ENCODE measurements around the gene CEP162.

The CEP162 gene

DNA sequence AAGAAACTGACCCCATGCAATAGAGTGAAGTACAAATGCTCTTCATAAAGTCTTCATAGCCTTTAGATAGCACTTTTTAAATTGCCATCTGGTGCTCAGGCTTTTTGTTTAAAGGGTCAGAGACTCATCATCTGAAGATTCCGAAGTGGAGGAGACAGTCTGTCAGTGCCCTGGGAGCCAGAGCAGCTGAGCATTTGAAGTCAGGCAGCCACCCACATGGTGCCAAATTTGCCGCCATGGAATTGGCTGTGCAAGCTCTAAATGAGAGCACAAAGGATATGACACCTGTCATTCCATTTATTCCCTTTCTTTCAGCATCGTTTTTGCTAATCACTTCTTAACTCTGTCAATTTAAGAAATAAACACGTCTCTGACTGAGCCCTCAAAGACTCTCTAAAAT is 32.8 kb upstream of the CEP162 start:
- H3K4me3 ChIP-seq (ENCODE audit: severe bottlenecking): no peak overlapping the region

DNA sequence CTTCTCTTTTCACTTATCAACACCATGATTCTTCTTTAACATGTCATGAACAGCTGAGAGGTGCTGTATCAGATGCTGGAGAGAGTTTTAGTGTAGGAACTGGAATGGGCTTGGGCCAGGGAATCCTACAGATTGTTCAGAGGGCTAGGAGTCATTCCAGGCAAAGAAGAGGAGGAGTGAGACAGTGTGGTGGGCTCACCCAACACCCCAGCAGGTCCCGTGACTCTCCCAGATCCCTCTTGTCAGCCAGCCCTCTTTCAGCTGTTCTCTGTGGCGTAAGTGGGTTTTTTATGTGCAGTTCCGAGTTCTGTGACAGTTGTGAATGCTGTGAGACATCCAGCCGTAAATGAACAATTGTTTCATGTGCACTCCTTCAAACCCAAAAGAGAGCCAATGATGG is 31.4 kb upstream of the CEP162 start:
- DNase-seq (ENCODE audit: low spot score): no peak
- Histone ChIP-seq H3K4me3 (ENCODE audit: severe bottlenecking) (no peak overlapping the region), H3K4me1 (ENCODE audit: insufficient read depth, poor library complexity, severe bottlenecking) (no peaks in the 10 kb centered on the region), H3K27ac (ENCODE audit: poor library complexity, severe bottlenecking) (no peak overlapping the region), H3K9me3 (ENCODE audit: severe bottlenecking) (no peaks in the 10 kb centered on the region), H3K27me3 (ENCODE audit: insufficient read depth, poor library complexity, severe bottlenecking) (peaks cover 9% of the 10 kb centered on the region), H3K36me3 (ENCODE audit: low read depth) (no peaks in the 10 kb centered on the region)
- TF ChIP-seq, protein P1, sequence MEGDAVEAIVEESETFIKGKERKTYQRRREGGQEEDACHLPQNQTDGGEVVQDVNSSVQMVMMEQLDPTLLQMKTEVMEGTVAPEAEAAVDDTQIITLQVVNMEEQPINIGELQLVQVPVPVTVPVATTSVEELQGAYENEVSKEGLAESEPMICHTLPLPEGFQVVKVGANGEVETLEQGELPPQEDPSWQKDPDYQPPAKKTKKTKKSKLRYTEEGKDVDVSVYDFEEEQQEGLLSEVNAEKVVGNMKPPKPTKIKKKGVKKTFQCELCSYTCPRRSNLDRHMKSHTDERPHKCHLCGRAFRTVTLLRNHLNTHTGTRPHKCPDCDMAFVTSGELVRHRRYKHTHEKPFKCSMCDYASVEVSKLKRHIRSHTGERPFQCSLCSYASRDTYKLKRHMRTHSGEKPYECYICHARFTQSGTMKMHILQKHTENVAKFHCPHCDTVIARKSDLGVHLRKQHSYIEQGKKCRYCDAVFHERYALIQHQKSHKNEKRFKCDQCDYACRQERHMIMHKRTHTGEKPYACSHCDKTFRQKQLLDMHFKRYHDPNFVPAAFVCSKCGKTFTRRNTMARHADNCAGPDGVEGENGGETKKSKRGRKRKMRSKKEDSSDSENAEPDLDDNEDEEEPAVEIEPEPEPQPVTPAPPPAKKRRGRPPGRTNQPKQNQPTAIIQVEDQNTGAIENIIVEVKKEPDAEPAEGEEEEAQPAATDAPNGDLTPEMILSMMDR (IDR thresholded peaks at IDR 0.05; ENCODE audit: poor library complexity, severe bottlenecking): no peak
- no peak for ATAC-seq (ENCODE audit: low read depth)

More for the DNA sequence above, 32.8 kb upstream of the CEP162 start:
- TF ChIP-seq, protein P1 (IDR thresholded peaks at IDR 0.05; ENCODE audit: poor library complexity, severe bottlenecking): no peak
- Histone ChIP-seq H3K27ac (ENCODE audit: poor library complexity, severe bottlenecking) (no peak overlapping the region), H3K9me3 (ENCODE audit: severe bottlenecking) (no peaks in the 10 kb centered on the region), H3K36me3 (ENCODE audit: low read depth) (no peaks in the 10 kb centered on the region), H3K27me3 (ENCODE audit: insufficient read depth, poor library complexity, severe bottlenecking) (peaks cover 9% of the 10 kb centered on the region), H3K4me1 (ENCODE audit: insufficient read depth, poor library complexity, severe bottlenecking) (no peaks in the 10 kb centered on the region)
- DNase-seq (ENCODE audit: low spot score): no peak
- ATAC-seq (ENCODE audit: low read depth): no peak

DNA sequence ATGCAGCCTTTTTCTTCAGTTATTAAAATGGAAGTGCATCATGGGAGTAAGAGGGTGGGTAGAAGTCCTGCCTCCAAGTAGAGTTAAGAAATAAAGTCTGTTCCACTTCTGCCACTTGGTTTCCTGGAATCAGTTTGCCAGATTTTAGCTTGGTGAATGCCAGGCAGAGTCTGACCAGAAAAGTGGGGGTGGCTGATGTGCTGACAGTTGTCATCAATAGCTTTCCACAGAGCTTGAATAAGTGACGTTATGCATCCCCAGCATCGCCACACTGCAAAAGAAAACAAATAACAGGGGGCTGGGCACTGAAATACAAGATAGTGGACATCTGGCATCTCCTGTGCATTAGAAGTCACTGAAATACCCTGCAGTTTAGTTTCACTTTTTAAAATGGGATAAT is 30.8 kb upstream of the CEP162 start:
- ATAC-seq (ENCODE audit: low read depth) (no peak), DNase-seq (ENCODE audit: low spot score) (no peak)
- TF ChIP-seq, protein P1 (IDR thresholded peaks at IDR 0.05; ENCODE audit: poor library complexity, severe bottlenecking): no peak
- Histone ChIP-seq H3K27me3 (ENCODE audit: insufficient read depth, poor library complexity, severe bottlenecking) (peaks cover 9% of the 10 kb centered on the region), H3K36me3 (ENCODE audit: low read depth) (no peaks in the 10 kb centered on the region), H3K4me1 (ENCODE audit: insufficient read depth, poor library complexity, severe bottlenecking) (no peaks in the 10 kb centered on the region), H3K27ac (ENCODE audit: poor library complexity, severe bottlenecking) (no peak overlapping the region), H3K4me3 (ENCODE audit: severe bottlenecking) (no peak overlapping the region), H3K9me3 (ENCODE audit: severe bottlenecking) (no peaks in the 10 kb centered on the region)

DNA sequence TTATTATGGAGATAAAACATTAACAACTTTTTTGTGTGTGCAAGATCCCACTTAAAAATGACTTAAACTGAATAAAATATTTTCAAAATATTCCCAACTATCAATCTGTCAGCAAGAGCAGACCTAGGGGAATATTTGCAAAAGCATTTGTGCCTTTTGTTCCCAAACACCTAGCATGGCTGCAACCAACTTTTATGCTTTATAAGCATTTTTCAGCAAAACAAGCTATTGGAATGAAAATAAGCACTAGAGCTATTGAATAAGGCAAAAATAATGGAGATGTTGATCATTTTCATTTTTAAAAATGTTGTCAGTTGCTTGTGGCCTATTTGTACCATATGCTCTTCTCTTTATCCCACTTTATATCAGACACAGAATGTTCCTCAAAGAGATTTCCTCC is 28.2 kb upstream of the CEP162 start:
- Histone ChIP-seq H3K4me1 (ENCODE audit: insufficient read depth, poor library complexity, severe bottlenecking) (no peaks in the 10 kb centered on the region), H3K27ac (ENCODE audit: poor library complexity, severe bottlenecking) (no peak overlapping the region), H3K27me3 (ENCODE audit: insufficient read depth, poor library complexity, severe bottlenecking) (peaks cover 12% of the 10 kb centered on the region), H3K4me3 (ENCODE audit: severe bottlenecking) (no peak overlapping the region), H3K36me3 (ENCODE audit: low read depth) (no peaks in the 10 kb centered on the region), H3K9me3 (ENCODE audit: severe bottlenecking) (peaks cover under 1% of the 10 kb centered on the region)
- TF ChIP-seq, protein P1 (IDR thresholded peaks at IDR 0.05; ENCODE audit: poor library complexity, severe bottlenecking): no peak
- ATAC-seq (ENCODE audit: low read depth): no peak
- no peak for DNase-seq (ENCODE audit: low spot score)

DNA sequence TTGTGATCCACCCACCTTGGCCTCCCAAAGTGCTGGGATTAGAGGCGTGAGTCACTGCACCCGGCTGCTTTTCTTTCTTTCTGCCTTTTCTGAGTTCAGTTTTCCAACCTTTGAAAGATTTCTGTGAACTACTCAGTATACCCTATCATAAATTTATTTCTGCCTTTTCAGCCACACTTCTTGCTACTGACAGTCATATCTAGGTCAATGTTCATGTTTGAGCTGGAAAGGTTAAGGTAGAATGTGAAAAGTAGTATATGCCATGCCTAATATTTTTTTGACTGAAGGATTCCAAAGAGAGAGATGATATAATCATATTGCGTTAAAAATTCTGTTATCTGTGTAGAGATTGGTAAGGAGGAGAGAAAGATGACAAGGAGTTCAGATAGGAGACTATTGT is 25.9 kb upstream of the CEP162 start:
- Histone ChIP-seq H3K36me3 (ENCODE audit: low read depth) (no peaks in the 10 kb centered on the region), H3K9me3 (ENCODE audit: severe bottlenecking) (peaks cover 3% of the 10 kb centered on the region)

More for the DNA sequence above, 25.9 kb upstream of the CEP162 start:
- TF ChIP-seq, protein P1 (IDR thresholded peaks at IDR 0.05; ENCODE audit: poor library complexity, severe bottlenecking): no peak
- peaks cover 7% of the 10 kb centered on the region for H3K27me3 ChIP-seq (ENCODE audit: insufficient read depth, poor library complexity, severe bottlenecking)
- H3K4me3 ChIP-seq (ENCODE audit: severe bottlenecking): no peak overlapping the region
- DNase-seq (ENCODE audit: low spot score): no peak
- ATAC-seq (ENCODE audit: low read depth): no peak
- H3K27ac ChIP-seq (ENCODE audit: poor library complexity, severe bottlenecking): no peak overlapping the region
- no peaks in the 10 kb centered on the region for H3K4me1 ChIP-seq (ENCODE audit: insufficient read depth, poor library complexity, severe bottlenecking)

Measured in RWPE2 (cell line).